B cell (primary cell): ENCODE data around the gene SAFB. TPM values are rescaled to one million over a fixed set of nuclear protein-coding genes. Genes with fewer than 3 reads are reported as not detected.

Source experiments
- ATAC-seq: fragments of 200-7000 bp; cut with Tn5 transposase; one replicate; pipeline ENCODE4 v1.10.0; 2021; ENCODE audit warnings: low read depth, mild to moderate bottlenecking, moderate number of reproducible peaks, moderate library complexity
- CTCF ChIA-PET: fragments of 350-600 bp; sonication (Branson Sonifier 250); formaldehyde crosslinking; loops from one replicate; lab custom pipeline; 2021; ENCODE audit warnings: antibody characterized with exemption, inconsistent platforms; lab: Charles Lee
- POLR2A ChIA-PET: fragments of 350-600 bp; sonication (Branson Sonifier 250); formaldehyde crosslinking; loops from one replicate; lab custom pipeline; 2021; ENCODE audit warnings: antibody characterized with exemption; lab: Charles Lee
- DNase-seq: peaks from one replicate; pipeline ENCODE4 v3.0.0; 2013
- H2AFZ ChIP-seq: 2 replicates; pipeline ENCODE4 v1.6.1; 2012; ENCODE audit warnings: mild to moderate bottlenecking, low read depth, low read length; ENCODE audit not compliant: insufficient read depth, poor library complexity, severe bottlenecking
- H3K27ac ChIP-seq, 2 donors: 1 replicate in 1 of 2; 2 replicates in 1 of 2; pipeline ENCODE4 v1.5.1; 2012 to 2013; ENCODE audit warnings: low read length in 2 of 2, mild to moderate bottlenecking in 2 of 2, moderate library complexity in 1 of 2
- H3K27me3 ChIP-seq, 4 experiments: fragments of 200-600 bp in 1 of 4; sonication (generic) in 1 of 4; replicated peaks in 1 of 4; 1 replicate in 2 of 4; 2 replicates in 2 of 4; pipeline versions ENCODE4 v1.6.1 to v1.7.0; 2013 to 2016; ENCODE audit warnings: low read length in 3 of 4, mild to moderate bottlenecking in 2 of 4, mixed read lengths in 1 of 4, moderate library complexity in 1 of 4; ENCODE audit not compliant: insufficient read depth in 4 of 4, control insufficient read depth in 3 of 4; ENCODE audit errors: control extremely low read depth in 1 of 4
- H3K36me3 ChIP-seq, 2 experiments: replicated peaks in 1 of 2; 1 replicate in 1 of 2; 2 replicates in 1 of 2; pipeline versions ENCODE4 v1.6.1 to v1.7.1; 2013; ENCODE audit warnings: low read length in 1 of 2; ENCODE audit not compliant: insufficient read depth in 2 of 2, control insufficient read depth in 1 of 2; ENCODE audit errors: control extremely low read depth in 1 of 2, extremely low read depth in 1 of 2
- H3K4me1 ChIP-seq, 2 donors: fragments of 200-600 bp in 1 of 2; sonication (generic) in 1 of 2; 1 replicate in 1 of 2; 2 replicates in 1 of 2; pipeline versions ENCODE4 v1.5.1 to v1.6.1; 2013 to 2017; ENCODE audit warnings: low read length in 2 of 2; ENCODE audit not compliant: control insufficient read depth in 2 of 2, insufficient read depth in 2 of 2
- H3K4me2 ChIP-seq: replicated peaks from 2 replicates; pipeline ENCODE3; 2012; ENCODE audit warnings: mild to moderate bottlenecking, low read depth, low read length; ENCODE audit not compliant: poor library complexity, severe bottlenecking
- H3K4me3 ChIP-seq, 5 experiments: fragments of 200-600 bp in 1 of 5; sonication (generic) in 1 of 5; 1 replicate in 3 of 5; 2 replicates in 2 of 5; pipeline versions ENCODE4 v1.5.1 to v1.7.0; 2011 to 2016; ENCODE audit warnings: low read length in 4 of 5, mild to moderate bottlenecking in 4 of 5, low read depth in 2 of 5, control low read depth in 1 of 5, moderate library complexity in 1 of 5; ENCODE audit not compliant: insufficient read depth in 1 of 5; ENCODE audit errors: control extremely low read depth in 1 of 5, extremely low read depth in 1 of 5
- H3K79me2 ChIP-seq: fragments of 200-600 bp; sonication (generic); one replicate; pipeline ENCODE4 v1.6.0; 2016; ENCODE audit warnings: low read length; ENCODE audit not compliant: control insufficient read depth, insufficient read depth
- H3K9ac ChIP-seq: fragments of 200-600 bp; sonication (generic); 2 replicates; pipeline ENCODE4 v1.6.1; 2017; ENCODE audit warnings: mild to moderate bottlenecking, low read length, moderate library complexity
- H3K9me3 ChIP-seq, 3 donors: one replicate each; pipeline versions ENCODE4 v1.6.1 to v1.7.1; 2013; ENCODE audit warnings: low read length in 2 of 3; ENCODE audit not compliant: control insufficient read depth in 2 of 3, insufficient read depth in 1 of 3; ENCODE audit errors: control extremely low read depth in 1 of 3
- H4K20me1 ChIP-seq: 2 replicates; pipeline ENCODE4 v1.6.0; 2012; ENCODE audit warnings: mild to moderate bottlenecking, low read length; ENCODE audit not compliant: insufficient read depth, control insufficient read depth, poor library complexity, severe bottlenecking
- H3K27ac Mint-ChIP-seq: one replicate; pipeline ENCODE4 v1.8.0; 2021; ENCODE audit warnings: mixed read lengths
- H3K27me3 Mint-ChIP-seq: one replicate; pipeline ENCODE4 v1.8.0; 2021; ENCODE audit warnings: mixed read lengths
- H3K4me1 Mint-ChIP-seq: one replicate; pipeline ENCODE4 v1.8.0; 2021; ENCODE audit warnings: mixed read lengths
- H3K4me3 Mint-ChIP-seq: one replicate; pipeline ENCODE4 v1.8.0; 2021; ENCODE audit warnings: mixed read lengths
- H3K9me3 Mint-ChIP-seq: one replicate; pipeline ENCODE4 v1.8.0; 2022; ENCODE audit warnings: mixed read lengths; ENCODE audit not compliant: insufficient read depth
- CTCF ChIP-seq: fragments of 200-600 bp; IDR thresholded peaks from one replicate; pipeline ENCODE4 v1.8.0; 2022; ENCODE audit warnings: antibody characterized with exemption, mild to moderate bottlenecking
- EZH2 ChIP-seq: IDR thresholded peaks from 2 replicates; pipeline ENCODE4 v1.6.1; 2012; ENCODE audit warnings: borderline replicate concordance, low read depth, mild to moderate bottlenecking, moderate library complexity, low read length; ENCODE audit not compliant: insufficient read depth, poor library complexity, severe bottlenecking
- WGBS: methylation state at CpG from one replicate; pipeline ENCODE4 v1.1.5; 2013; ENCODE audit warnings: missing lambda C conversion rate; ENCODE audit not compliant: insufficient coverage; 5-methylcytosine and 5-hydroxymethylcytosine counted together
- intact Hi-C: fragments of 100-400 bp; cut with micrococcal nuclease; formaldehyde crosslinking; loops from one replicate; pipeline ENCODE4 v1.10.0; 2022
- polyA plus RNA-seq: library from polyadenylated mRNA; depleted of rRNA; stranded (reverse); fragments of >200 nt; gene quantifications from 2 replicates; pipeline ENCODE4 v1.2.3, GENCODE V29; 2012
- total RNA-seq, 2 donors: library from RNA; stranded (reverse); fragments of 120-200 nt in 1 of 2; gene quantifications; 1 replicate in 1 of 2; 2 replicates in 1 of 2; pipeline versions ENCODE4 v1.2.3 to v1.2.4, GENCODE V29; 2013 to 2022

SAFB gene
- total and polyA plus RNA-seq, 2 donors (not counting 1 experiment from before 2014, with no cell fraction given) = 91.0 to 221 TPM

- no peak overlapping the region for H3K27ac ChIP-seq
- Mint-ChIP-seq H3K4me1 (peaks cover 10% of the 10 kb centered on the region), H3K4me3 (no peak overlapping the region), H3K27me3 (no peaks in the 10 kb centered on the region), H3K9me3 (no peaks in the 10 kb centered on the region), H3K27ac (no peak overlapping the region)
- DNase-seq = no peak
- H3K36me3 ChIP-seq = peaks cover 0 to 62% of the 10 kb centered on the region in 2 experiments
- ChIA-PET CTCF (interaction anchor here (1.0 kb wide), 1 partner anchor 9 kb away, joined by 4 read pairs; no protein-coding TSS in a partner anchor), POLR2A (no interaction called here)
- no peak overlapping the region for H3K4me3 ChIP-seq
- intact Hi-C loops = no loop called here
- no peak for TF ChIP-seq CTCF
- no peak for TF ChIP-seq EZH2
- H3K9me3 ChIP-seq = no peaks in the 10 kb centered on the region
- peaks cover 68% of the 10 kb centered on the region for H4K20me1 ChIP-seq
- no peaks in the 10 kb centered on the region for H3K27me3 ChIP-seq
- peaks cover 10 to 13% of the 10 kb centered on the region in 2 donors for H3K4me1 ChIP-seq
- ATAC-seq = no peak
- H3K9ac ChIP-seq = no peak overlapping the region
- WGBS = 96% methylated on average over 17 of the region's 23 CpGs
- H2AFZ ChIP-seq = no peak overlapping the region
- no peak overlapping the region for H3K4me2 ChIP-seq
- H3K79me2 ChIP-seq = peaks cover 8% of the 10 kb centered on the region
Observed at GRCh38 chr19:5587661-5588060, 35.2 kb upstream of the SAFB start.

- no peak for DNase-seq
- TF ChIP-seq CTCF = no peak
- no peak for TF ChIP-seq EZH2
- H3K27ac ChIP-seq = no peak overlapping the region
- H3K9me3 ChIP-seq = no peaks in the 10 kb centered on the region
- H3K79me2 ChIP-seq = peaks cover 8% of the 10 kb centered on the region
- H4K20me1 ChIP-seq = peaks cover 75% of the 10 kb centered on the region
- no peak overlapping the region for H3K27ac Mint-ChIP-seq
- H3K4me3 Mint-ChIP-seq = no peak overlapping the region
- H3K9ac ChIP-seq = no peak overlapping the region
- intact Hi-C loops = no loop called here
- no peaks in the 10 kb centered on the region for H3K9me3 Mint-ChIP-seq
- no peak for ATAC-seq
- no peak overlapping the region for H2AFZ ChIP-seq
- no peaks in the 10 kb centered on the region for H3K27me3 Mint-ChIP-seq
- peaks cover 0 to 70% of the 10 kb centered on the region in 2 experiments for H3K36me3 ChIP-seq
- WGBS = 94% methylated on average over 10 of the region's 10 CpGs
- no peak overlapping the region for H3K4me2 ChIP-seq
- H3K4me1 ChIP-seq = peaks cover 10 to 13% of the 10 kb centered on the region in 2 donors
- peaks cover 10% of the 10 kb centered on the region for H3K4me1 Mint-ChIP-seq
- H3K4me3 ChIP-seq = no peak overlapping the region
- CTCF ChIA-PET = no interaction called here
- POLR2A ChIA-PET = no interaction called here
- H3K27me3 ChIP-seq = no peaks in the 10 kb centered on the region
Observed at GRCh38 chr19:5588441-5588840, 34.4 kb upstream of the SAFB start.
